ENCODE measurements around the gene ST6GALNAC5. TPM values are rescaled to one million over a fixed set of nuclear protein-coding genes. Genes with fewer than 3 reads are reported as not detected.
"Not testable (repeated sequence)": the region's sequence is repeated elsewhere in the genome, so short reads cannot be mapped to it uniquely, and the experiment has no call there.

Gene ST6GALNAC5
- polyA plus RNA-seq (2012; ENCODE audit: insufficient read depth, insufficient read length), result not detected

- H3K4me3 ChIP-seq (ENCODE audit: low read length), result no peak within 1 kb of the TSS
- DNase-seq (ENCODE audit: low read depth, low spot score), result no peak
Observed at GRCh38 chr1:76867342-76868130, at the start of gene ST6GALNAC5. TSS of gene ST6GALNAC5 (plus strand) at chr1:76867480.

- DNase-seq (ENCODE audit: low read depth, low spot score), result no peak
- H3K4me3 ChIP-seq (ENCODE audit: low read length), result no peak overlapping the region
Observed at GRCh38 chr1:76820028-76820427, 47.3 kb upstream of the ST6GALNAC5 start.

GRCh38 chr1:76822961-76823360, 44.3 kb upstream of the ST6GALNAC5 start:
- not testable (repeated sequence) for DNase-seq (ENCODE audit: low read depth, low spot score); H3K4me3 ChIP-seq (ENCODE audit: low read length)

- DNase-seq (ENCODE audit: low read depth, low spot score), result no peak
- no peak overlapping the region for H3K4me3 ChIP-seq (ENCODE audit: low read length)
Observed at GRCh38 chr1:76824106-76824505, 43.2 kb upstream of the ST6GALNAC5 start.

- DNase-seq (ENCODE audit: low read depth, low spot score), result no peak
- no peak overlapping the region for H3K4me3 ChIP-seq (ENCODE audit: low read length)
Observed at GRCh38 chr1:76826072-76826845, 41.0 kb upstream of the ST6GALNAC5 start.

- no peak for DNase-seq (ENCODE audit: low read depth, low spot score)
- no peak overlapping the region for H3K4me3 ChIP-seq (ENCODE audit: low read length)
Observed at GRCh38 chr1:76827066-76827465, 40.2 kb upstream of the ST6GALNAC5 start.

GRCh38 chr1:76830373-76830772, 36.9 kb upstream of the ST6GALNAC5 start:
- no peak for DNase-seq (ENCODE audit: low read depth, low spot score)
- no peak overlapping the region for H3K4me3 ChIP-seq (ENCODE audit: low read length)

GRCh38 chr1:76832521-76832920, 34.8 kb upstream of the ST6GALNAC5 start:
- no peak overlapping the region for H3K4me3 ChIP-seq (ENCODE audit: low read length)
- no peak for DNase-seq (ENCODE audit: low read depth, low spot score)

- no peak overlapping the region for H3K4me3 ChIP-seq (ENCODE audit: low read length)
- no peak for DNase-seq (ENCODE audit: low read depth, low spot score)
Observed at GRCh38 chr1:76833151-76833550, 34.1 kb upstream of the ST6GALNAC5 start.

GRCh38 chr1:76833856-76834255, 33.4 kb upstream of the ST6GALNAC5 start:
- no peak for DNase-seq (ENCODE audit: low read depth, low spot score)
- no peak overlapping the region for H3K4me3 ChIP-seq (ENCODE audit: low read length)

- no peak overlapping the region for H3K4me3 ChIP-seq (ENCODE audit: low read length)
- no peak for DNase-seq (ENCODE audit: low read depth, low spot score)
Observed at GRCh38 chr1:76835203-76835602, 32.1 kb upstream of the ST6GALNAC5 start.

- DNase-seq (ENCODE audit: low read depth, low spot score), result no peak
- H3K4me3 ChIP-seq (ENCODE audit: low read length), result no peak overlapping the region
Observed at GRCh38 chr1:76840278-76840677, 27.0 kb upstream of the ST6GALNAC5 start.

- H3K4me3 ChIP-seq (ENCODE audit: low read length), result no peak overlapping the region
- DNase-seq (ENCODE audit: low read depth, low spot score), result no peak
Observed at GRCh38 chr1:76841460-76841859, 25.8 kb upstream of the ST6GALNAC5 start.

- peak; percentile 9 for DNase-seq (ENCODE audit: low read depth, low spot score)
- H3K4me3 ChIP-seq (ENCODE audit: low read length), result no peak overlapping the region
Observed at GRCh38 chr1:76843821-76844464, 23.3 kb upstream of the ST6GALNAC5 start.

GRCh38 chr1:76854255-76854654, 13.0 kb upstream of the ST6GALNAC5 start:
- no peak for DNase-seq (ENCODE audit: low read depth, low spot score)

GRCh38 chr1:76856104-76856503, 11.2 kb upstream of the ST6GALNAC5 start:
- no peak overlapping the region for H3K4me3 ChIP-seq (ENCODE audit: low read length)
- no peak for DNase-seq (ENCODE audit: low read depth, low spot score)

More at GRCh38 chr1:76854255-76854654, 13.0 kb upstream of the ST6GALNAC5 start:
- no peak overlapping the region for H3K4me3 ChIP-seq (ENCODE audit: low read length)

GRCh38 chr1:76857138-76857537, 10.1 kb upstream of the ST6GALNAC5 start:
- H3K4me3 ChIP-seq (ENCODE audit: low read length), result no peak overlapping the region
- DNase-seq (ENCODE audit: low read depth, low spot score), result no peak

GRCh38 chr1:76857973-76858372, 9.3 kb upstream of the ST6GALNAC5 start:
- DNase-seq (ENCODE audit: low read depth, low spot score), result no peak
- H3K4me3 ChIP-seq (ENCODE audit: low read length), result no peak overlapping the region

- no peak for DNase-seq (ENCODE audit: low read depth, low spot score)
- no peak overlapping the region for H3K4me3 ChIP-seq (ENCODE audit: low read length)
Observed at GRCh38 chr1:76861149-76861548, 6.1 kb upstream of the ST6GALNAC5 start.

GRCh38 chr1:76862447-76862846, 4.8 kb upstream of the ST6GALNAC5 start:
- no peak for DNase-seq (ENCODE audit: low read depth, low spot score)
- no peak overlapping the region for H3K4me3 ChIP-seq (ENCODE audit: low read length)
